T-helper 9 cell (primary cell): ENCODE measurements around the gene ERP27.

ENCODE experiments used
- DNase-seq: peaks from one replicate; pipeline ENCODE4 v3.0.0-alpha.2; 2020

ERP27 gene

GRCh38 chr12:14935031-14935430, 3.3 kb downstream of the ERP27 start:
- DNase-seq, result no peak

DNA sequence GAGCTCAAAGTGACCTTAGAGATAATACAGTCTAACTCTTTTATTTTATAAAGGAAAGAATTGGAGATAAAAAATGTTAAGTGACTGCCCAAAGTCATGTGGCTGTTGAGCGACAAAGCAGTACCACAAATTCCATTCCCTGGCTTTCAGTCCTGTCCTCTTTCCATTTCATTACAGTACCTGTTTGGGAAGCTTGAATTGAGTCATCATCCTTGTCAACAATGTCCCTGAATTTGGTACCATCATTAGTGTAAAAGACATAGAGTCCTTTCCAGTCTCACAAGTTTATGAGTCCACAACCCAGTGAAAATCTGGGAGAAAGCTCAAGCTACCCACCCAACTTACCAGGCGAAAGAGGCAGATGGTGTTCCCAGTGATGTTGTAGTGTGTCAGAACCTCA, 3.8 kb downstream of the ERP27 start:
- no peak for DNase-seq

DNA sequence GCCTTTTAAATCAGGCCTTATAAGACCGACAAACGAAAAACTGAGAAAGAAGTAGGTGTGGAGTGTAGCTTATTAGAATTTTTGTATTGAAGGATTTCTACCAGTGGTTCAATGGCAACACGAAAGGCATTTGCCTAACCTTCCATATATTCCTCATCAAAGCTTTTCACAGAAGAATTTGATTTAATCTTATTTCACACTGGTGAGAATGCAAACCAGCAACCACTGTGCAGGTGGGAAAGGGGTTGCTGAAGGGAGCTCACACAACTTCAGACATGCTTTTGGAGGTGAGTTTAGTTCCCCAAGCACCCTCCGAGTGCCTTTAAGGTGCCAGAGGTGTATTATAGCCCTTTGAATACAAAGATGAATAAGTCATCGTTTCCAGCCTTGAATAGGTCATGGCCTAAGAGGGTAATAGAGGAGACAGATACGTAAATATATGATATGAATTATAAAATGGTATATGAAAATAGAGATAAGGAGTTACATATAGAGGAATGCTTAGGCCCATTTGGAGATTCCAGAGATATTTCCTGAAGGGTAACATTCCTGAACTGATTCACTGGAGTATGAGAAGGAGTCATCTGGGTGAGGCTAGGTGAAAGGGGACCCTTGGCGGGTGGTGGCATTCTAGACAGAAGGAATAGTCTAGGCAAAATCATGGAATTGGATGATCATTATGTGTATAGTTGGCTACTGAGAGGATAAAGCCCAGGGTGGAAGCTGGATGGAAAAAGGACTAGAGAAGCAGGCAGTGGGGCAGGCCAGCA, 6.4 kb downstream of the ERP27 start:
- no peak for DNase-seq

DNA sequence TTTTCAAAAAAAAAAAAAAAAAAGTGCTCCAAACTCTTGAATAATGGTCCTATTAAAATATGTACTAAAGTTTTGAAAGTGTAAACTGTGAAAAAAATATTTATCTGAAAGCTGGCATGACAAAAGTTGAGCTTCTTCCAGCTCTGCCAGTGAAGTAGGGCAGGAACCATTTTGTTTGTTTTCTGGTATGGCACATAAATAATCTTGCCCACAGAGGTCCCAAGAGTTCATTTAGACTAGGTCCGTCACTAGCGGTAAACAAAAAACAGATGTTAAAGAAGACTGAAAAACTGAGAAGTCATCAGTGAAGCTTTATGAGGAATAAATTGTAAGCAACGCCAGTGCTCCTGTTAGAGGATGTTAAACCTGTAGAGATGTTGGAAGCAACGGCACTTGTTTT, 7.0 kb downstream of the ERP27 start:
- no peak for DNase-seq

- no peak for DNase-seq
Measured at GRCh38 chr12:14930299-14930698, 8.0 kb downstream of the ERP27 start.

DNA sequence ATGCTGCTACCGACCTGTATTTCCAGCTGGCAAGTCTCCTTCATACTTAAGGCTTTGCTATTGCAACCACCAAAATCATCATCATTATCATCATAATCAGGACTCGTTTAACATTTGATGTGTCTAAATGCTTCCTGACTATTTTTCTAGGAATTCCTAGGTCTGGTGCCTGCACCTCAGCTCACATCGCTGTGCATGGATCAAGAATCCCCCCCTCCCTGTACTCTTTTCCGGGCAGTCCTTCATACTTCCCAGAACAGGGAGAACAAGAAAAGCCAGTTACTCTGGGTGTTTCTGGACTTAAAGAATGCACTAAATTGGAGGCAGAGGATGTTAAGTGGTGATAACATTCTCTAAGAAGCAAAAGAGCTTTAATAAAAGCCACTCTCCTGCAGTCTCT, 9.4 kb downstream of the ERP27 start:
- DNase-seq, result no peak

- DNase-seq, result no peak
Measured at GRCh38 chr12:14927267-14927666, 11.1 kb downstream of the ERP27 start.

DNA sequence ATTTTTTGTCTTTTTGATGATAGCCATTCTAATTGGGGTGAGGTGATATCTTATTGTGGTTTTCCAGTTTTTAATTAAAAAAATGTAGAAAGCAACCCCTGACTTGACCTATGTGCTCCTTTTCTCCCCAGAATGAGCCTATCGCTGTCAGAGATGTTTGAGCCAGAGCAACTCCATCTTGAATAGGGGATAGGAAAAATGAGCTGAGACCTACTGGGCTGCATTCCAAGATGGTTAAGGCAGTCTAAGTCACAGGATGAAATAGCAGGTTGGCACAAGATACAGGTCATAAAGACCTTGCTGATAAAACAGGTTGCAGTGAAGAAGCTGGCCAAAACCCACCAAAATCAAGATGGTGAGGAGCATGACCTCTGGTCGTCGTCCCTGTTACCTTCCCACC, 13.8 kb downstream of the ERP27 start:
- DNase-seq, result no peak

- DNase-seq, result no peak
Measured at GRCh38 chr12:14923944-14924343, 14.4 kb downstream of the ERP27 start.

GRCh38 chr12:14921218-14921617, 17.1 kb downstream of the ERP27 start:
- DNase-seq, result no peak

GRCh38 chr12:14920475-14921126, 17.7 kb downstream of the ERP27 start:
- DNase-seq, result no peak

- DNase-seq, result no peak
Measured at GRCh38 chr12:14919455-14919854, 18.9 kb downstream of the ERP27 start.

DNA sequence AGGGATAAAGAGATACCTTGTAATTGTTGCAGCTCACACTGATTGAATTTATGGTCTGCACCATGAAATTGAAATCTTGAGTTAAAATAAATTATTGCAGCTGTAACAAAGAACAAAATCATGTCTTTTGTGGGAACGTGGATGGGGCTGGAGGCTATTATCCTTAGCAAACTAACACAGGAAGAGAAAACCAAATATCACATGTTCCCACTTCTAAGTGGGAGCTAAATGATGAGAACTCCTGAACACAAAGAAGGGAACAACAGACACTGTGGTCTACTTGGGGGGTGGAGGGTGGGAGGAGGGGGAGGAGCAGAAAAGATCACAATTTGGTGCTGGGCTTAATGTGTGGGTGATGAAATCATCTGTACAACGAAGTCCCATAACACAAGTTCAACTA, 22.6 kb downstream of the ERP27 start:
- DNase-seq, result no peak

- DNase-seq, result no peak
Measured at GRCh38 chr12:14913381-14913781, 25.0 kb downstream of the ERP27 start.

DNA sequence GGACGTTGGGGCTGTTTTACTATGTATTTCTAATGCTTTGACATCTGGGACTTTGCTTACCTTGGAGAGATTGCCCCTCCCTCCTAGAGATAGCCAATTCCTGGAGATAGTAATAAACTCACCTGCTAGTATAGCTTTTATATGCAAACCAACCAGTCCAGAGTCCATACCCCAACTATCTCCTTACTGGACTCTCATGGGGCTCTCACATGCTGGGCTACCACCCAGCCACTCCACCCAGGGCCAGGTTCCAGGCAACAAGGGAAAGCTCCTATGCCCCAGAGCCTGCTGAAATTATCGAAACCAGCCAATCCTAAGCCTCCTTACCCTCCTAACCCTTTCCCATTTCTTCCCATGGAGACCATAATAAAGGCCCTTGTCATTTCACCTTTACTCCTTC, 27.2 kb downstream of the ERP27 start:
- no peak for DNase-seq

DNA sequence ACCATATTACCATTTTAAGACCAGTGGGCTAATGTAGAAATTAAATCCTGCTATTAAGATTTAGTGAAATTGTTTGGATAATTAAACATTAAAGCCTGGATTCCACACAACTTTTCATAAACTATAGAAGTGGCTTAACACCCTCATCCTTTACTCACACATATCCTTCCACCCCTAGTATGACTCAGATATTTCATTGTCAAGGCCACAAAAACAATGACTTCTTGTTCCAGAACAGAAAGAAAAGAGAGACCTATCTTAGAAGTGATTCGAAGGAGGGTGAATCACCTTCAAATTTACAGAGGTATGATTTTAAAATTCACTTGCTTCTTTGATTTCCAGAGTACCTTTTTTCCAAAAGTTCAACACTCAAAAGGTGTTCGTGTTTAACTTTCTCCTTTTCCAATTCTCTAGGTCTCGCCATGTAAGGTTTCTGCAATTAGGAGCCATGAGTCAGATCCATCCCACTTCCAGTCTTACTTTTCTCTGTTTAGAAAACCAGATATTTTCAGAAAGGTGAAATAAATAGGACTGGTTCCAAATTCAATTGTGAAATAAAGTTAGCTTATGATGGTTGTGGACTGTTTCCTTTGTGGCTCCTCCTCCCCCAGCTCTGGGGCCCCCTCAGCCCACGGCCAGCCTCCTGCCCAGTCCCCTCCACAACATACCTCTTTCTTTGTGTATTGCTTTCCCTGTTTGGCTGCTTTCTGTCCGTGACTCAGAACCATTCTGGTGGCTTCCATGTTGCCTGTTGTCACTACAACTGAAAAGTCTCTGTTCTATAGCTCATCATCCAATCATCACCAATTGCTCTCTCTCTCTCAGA, 28.0 kb downstream of the ERP27 start:
- no peak for DNase-seq

DNA sequence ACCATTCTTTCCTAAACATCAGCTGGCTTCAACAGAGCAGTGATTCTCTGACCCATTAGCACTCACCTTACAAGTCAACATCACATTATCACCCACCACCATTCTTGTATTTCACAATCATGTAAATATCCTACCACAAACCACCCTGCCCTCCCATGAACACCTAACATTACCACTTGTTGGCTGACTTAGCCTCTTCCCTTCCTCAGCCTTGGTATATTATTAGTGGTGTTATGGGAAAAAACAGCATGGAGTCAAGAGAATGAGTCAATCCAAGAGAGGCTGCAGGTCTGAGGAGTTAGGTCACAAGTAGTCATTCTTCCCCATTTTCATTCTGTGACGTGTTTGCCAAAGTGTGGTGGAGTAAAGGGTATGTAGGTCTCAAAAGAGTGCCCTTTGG, 30.4 kb downstream of the ERP27 start:
- DNase-seq, result no peak

- no peak for DNase-seq
Measured at GRCh38 chr12:14906114-14906513, 32.2 kb downstream of the ERP27 start.

GRCh38 chr12:14905269-14906004, 32.9 kb downstream of the ERP27 start:
- no peak for DNase-seq

DNA sequence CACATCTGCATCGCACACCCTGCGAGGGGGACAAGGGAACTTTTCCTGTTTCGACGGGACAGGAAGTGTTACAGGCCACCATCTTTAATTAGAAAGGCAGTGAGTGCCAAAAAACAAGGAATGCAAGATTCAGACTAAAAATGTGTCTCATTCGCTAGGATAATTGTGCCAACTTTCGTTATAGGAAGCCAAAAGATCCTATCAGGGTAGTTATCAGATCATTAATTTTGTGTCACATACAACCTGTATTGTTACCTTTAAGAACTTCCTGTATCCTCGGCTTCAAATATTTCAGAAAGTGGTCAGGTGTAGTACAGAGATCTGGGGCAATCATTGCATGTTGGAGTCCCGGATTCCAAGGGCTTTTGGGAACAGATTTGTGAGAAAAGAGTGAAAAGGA, 33.5 kb downstream of the ERP27 start:
- no peak for DNase-seq

DNA sequence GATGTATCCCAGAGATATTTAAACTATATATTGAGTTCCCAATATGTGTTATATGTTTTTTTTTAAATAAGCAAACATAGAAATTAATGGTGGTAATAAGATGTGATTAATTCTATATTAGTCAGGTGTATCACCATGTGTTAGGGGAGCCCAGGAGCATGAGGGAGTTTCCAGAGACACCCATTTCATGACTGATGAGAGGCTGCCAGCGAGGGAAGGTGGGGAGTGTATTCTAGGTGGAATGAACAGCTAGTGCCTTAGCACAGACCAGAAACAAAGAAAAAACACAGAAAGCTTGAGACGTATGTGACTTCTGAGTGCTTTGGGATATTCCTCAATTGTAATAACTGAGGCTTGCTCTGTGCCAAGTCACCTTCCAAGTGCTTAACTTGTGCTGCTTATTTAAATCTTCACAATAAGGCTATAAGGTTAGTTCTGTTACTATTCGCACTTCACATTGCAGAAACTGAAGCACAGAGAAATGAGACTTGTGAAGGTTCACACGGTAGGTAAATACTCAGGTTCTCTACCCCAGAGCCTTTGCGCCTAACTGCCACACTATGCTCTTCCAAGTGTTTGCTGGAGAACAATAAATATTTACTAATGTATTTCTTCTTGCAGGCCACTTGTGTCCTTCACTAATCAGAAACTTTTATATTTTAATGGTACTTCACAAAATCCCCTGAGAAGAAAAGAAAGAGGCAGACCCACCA, 34.8 kb downstream of the ERP27 start:
- DNase-seq, result no peak

DNA sequence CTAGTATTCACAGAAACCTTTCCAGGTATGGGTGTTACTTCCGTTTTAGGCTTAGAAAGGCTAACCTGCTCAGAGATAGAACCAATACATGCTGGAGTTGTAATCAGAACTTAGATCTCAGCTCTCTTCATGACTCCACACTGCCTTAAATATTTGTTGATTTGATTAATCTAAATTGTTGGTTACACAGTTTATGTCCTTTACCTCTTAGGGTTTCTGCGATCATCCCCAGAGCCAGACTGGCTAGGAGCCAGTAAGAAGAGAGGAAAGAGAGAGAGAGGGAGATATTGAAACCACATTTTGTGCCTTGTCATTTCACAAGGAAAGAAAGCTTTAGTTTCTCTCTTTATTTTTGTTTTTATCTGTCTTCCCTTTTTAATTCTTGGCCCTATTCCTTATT, 35.9 kb downstream of the ERP27 start:
- no peak for DNase-seq

GRCh38 chr12:14901228-14901562, 37.1 kb downstream of the ERP27 start:
- no peak for DNase-seq
